Left lung (tissue), 10 donors: Measurements from ENCODE around the gene SLC1A7. TPM values are rescaled to one million over a fixed set of nuclear protein-coding genes. Genes with fewer than 3 reads are reported as not detected.

Experiments
- ATAC-seq: fragments of 200-7000 bp; cut with Tn5 transposase; one replicate; pipeline ENCODE4 v1.9.1; 2020; ENCODE audit warnings: moderate library complexity
- DNase-seq, 4 donors: peaks; one replicate each; pipeline ENCODE4 v3.0.0-alpha.2; 2013 to 2020
- H3K27ac ChIP-seq, 2 donors: fragments of 200-600 bp; sonication (generic) in 1 of 2; one replicate each; pipeline versions ENCODE4 v1.5.0 to v1.8.0; 2020 to 2021
- H3K27me3 ChIP-seq, 2 donors: fragments of 200-600 bp; sonication (generic) in 1 of 2; one replicate each; pipeline versions ENCODE4 v1.5.0 to v1.8.0; 2020 to 2021
- H3K36me3 ChIP-seq, 2 donors: fragments of 200-600 bp; sonication (generic) in 1 of 2; one replicate each; pipeline versions ENCODE4 v1.5.0 to v1.8.0; 2020 to 2021
- H3K4me1 ChIP-seq, 2 donors: fragments of 200-600 bp; one replicate each; pipeline ENCODE4 v1.8.0; 2021
- H3K4me3 ChIP-seq, 2 donors: fragments of 200-600 bp; sonication (generic) in 1 of 2; one replicate each; pipeline versions ENCODE4 v1.5.0 to v1.8.0; 2020 to 2021; ENCODE audit warnings: mild to moderate bottlenecking in 1 of 2
- H3K9me3 ChIP-seq, 2 donors: fragments of 200-600 bp; sonication (generic) in 1 of 2; one replicate each; pipeline versions ENCODE4 v1.5.0 to v1.8.0; 2020 to 2021
- intact Hi-C, 2 donors: fragments of 100-400 bp; cut with DNase I; formaldehyde crosslinking; loops; one replicate each; pipeline versions ENCODE4 v1.11.2 to v1.14.2; 2022
- polyA plus RNA-seq, 6 donors: library from polyadenylated mRNA; unstranded; fragments of 120-200 nt; gene quantifications; one replicate each; pipeline ENCODE4 v1.2.1, GENCODE V29; 2013; ENCODE audit not compliant: insufficient read length in 6 of 6
- total RNA-seq, 2 donors: library from RNA; stranded (reverse); fragmentation: NEBNext Ultra II Directional; extraction: Animal tissue kit (Norgen Biotek cat#: 25700); gene quantifications; one replicate each; pipeline ENCODE4 v1.2.1, GENCODE V29; 2021
- TF ChIP-seq, protein P1 (sequence below), 2 donors: fragments of 200-600 bp; sonication (generic) in 1 of 2; IDR thresholded peaks; one replicate each; pipeline versions ENCODE4 v1.5.0 to v1.8.0; 2021; ENCODE audit warnings: antibody characterized with exemption in 2 of 2
- donor health status: DM: no; HTN: yes; CAD: no.
- donor health status: DM: no; HTN: no; CAD: no.

SLC1A7 gene
- total and polyA plus RNA-seq, 8 donors = 0.38 to 1.2 (median 0.56) TPM

DNA sequence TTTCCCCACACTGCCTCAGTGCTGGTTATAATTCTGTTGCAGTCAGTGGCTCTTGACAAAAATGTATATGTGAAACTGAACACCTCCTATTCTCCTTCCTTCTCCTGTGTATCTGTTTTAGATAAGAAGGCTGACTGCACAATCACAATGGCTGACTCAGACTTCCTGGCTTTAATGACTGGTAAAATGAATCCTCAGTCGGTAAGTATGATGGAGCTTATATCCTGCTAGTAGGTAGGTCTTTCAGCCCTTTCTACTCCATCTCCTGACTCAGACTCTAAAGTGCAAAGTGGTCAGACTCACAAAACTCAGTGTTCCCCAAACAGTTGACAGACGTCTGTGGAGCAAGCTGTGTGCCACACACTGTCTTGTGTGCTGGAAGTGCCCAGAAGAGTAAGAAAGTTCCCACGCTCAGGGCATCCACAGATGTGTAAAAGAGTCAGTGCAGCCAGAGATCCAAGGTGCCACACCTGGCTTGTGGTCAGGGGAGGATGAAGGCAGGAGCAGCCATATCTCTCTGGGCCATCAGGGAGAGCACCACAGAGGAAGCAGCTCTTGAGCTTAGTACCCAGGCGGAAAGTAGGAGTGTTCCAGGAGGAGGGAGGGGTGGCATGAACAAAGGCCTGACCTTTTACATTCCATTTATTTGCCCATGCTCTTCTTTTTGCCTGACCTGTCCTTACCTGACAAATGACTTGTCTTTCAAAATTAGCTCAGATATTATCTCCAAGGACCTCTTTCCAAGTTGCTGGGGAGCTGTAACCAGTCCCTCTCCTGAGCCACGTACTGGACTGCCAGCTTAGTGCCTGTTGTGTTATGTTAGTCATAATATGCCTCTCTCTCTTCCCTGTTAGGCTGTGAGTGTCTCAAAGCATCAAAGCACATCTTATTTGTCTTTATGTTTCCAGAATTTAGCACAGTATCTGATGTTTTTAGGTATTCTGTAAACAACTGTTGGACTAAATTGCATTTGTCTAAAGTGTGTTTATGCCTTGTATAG is 94.4 kb downstream of the SLC1A7 start:
- intact Hi-C loops = no loop called here
- Histone ChIP-seq H3K9me3 (no peaks in the 10 kb centered on the region), H3K4me3 (no peak overlapping the region), H3K27ac (no peak overlapping the region), H3K27me3 (no peaks in the 10 kb centered on the region), H3K36me3 (peaks cover 0 to 56% of the 10 kb centered on the region in 2 donors), H3K4me1 (peaks cover 9 to 18% of the 10 kb centered on the region in 2 donors)
- DNase-seq = no peak
- TF ChIP-seq, protein P1, sequence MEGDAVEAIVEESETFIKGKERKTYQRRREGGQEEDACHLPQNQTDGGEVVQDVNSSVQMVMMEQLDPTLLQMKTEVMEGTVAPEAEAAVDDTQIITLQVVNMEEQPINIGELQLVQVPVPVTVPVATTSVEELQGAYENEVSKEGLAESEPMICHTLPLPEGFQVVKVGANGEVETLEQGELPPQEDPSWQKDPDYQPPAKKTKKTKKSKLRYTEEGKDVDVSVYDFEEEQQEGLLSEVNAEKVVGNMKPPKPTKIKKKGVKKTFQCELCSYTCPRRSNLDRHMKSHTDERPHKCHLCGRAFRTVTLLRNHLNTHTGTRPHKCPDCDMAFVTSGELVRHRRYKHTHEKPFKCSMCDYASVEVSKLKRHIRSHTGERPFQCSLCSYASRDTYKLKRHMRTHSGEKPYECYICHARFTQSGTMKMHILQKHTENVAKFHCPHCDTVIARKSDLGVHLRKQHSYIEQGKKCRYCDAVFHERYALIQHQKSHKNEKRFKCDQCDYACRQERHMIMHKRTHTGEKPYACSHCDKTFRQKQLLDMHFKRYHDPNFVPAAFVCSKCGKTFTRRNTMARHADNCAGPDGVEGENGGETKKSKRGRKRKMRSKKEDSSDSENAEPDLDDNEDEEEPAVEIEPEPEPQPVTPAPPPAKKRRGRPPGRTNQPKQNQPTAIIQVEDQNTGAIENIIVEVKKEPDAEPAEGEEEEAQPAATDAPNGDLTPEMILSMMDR (IDR thresholded peaks at IDR 0.05) = no peak
- peak; percentile 35 for ATAC-seq

- intact Hi-C loops = no loop called here
- Histone ChIP-seq H3K4me3 (no peak overlapping the region), H3K27me3 (no peaks in the 10 kb centered on the region), H3K4me1 (peaks cover 9 to 18% of the 10 kb centered on the region in 2 donors), H3K9me3 (no peaks in the 10 kb centered on the region), H3K36me3 (peaks cover 0 to 51% of the 10 kb centered on the region in 2 donors), H3K27ac (no peak overlapping the region)
- TF ChIP-seq, protein P1 (IDR thresholded peaks at IDR 0.05) = no peak
- peak; percentile 50 for ATAC-seq
- DNase-seq = no peak
These were observed 95.5 kb downstream of the SLC1A7 start for GRCh38 chr1:53046930-53047329.

GRCh38 chr1:53044926-53045325 is 97.5 kb downstream of the SLC1A7 start:
- intact Hi-C loops = no loop called here
- DNase-seq (no peak), ATAC-seq (no peak)
- Histone ChIP-seq H3K36me3 (peaks cover 0 to 55% of the 10 kb centered on the region in 2 donors), H3K27ac (no peak overlapping the region), H3K27me3 (no peaks in the 10 kb centered on the region), H3K4me3 (no peak overlapping the region), H3K4me1 (peaks cover 9 to 14% of the 10 kb centered on the region in 2 donors), H3K9me3 (no peaks in the 10 kb centered on the region)
- TF ChIP-seq, protein P1 (IDR thresholded peaks at IDR 0.05) = no peak

- ATAC-seq (no peak), DNase-seq (no peak)
- Histone ChIP-seq H3K9me3 (no peaks in the 10 kb centered on the region), H3K27me3 (no peaks in the 10 kb centered on the region), H3K36me3 (peaks cover 0 to 54% of the 10 kb centered on the region in 2 donors), H3K4me1 (peaks cover 9% of the 10 kb centered on the region in 2 donors), H3K4me3 (no peak overlapping the region), H3K27ac (no peak overlapping the region)
- intact Hi-C loops = no loop called here
- TF ChIP-seq, protein P1 (IDR thresholded peaks at IDR 0.05) = no peak
These were observed 99.2 kb downstream of the SLC1A7 start for GRCh38 chr1:53043271-53043670.

GRCh38 chr1:53038566-53038965 is 103.9 kb downstream of the SLC1A7 start:
- H3K27me3 ChIP-seq = no peaks in the 10 kb centered on the region
- no peak overlapping the region for H3K4me3 ChIP-seq
- peaks cover 0 to 42% of the 10 kb centered on the region in 2 donors for H3K36me3 ChIP-seq
- intact Hi-C loops = no loop called here
- no peaks in the 10 kb centered on the region for H3K4me1 ChIP-seq
- H3K9me3 ChIP-seq = no peaks in the 10 kb centered on the region
- DNase-seq = no peak
- no peak overlapping the region for H3K27ac ChIP-seq
- TF ChIP-seq, protein P1 (IDR thresholded peaks at IDR 0.05) = no peak
- ATAC-seq = no peak
